ENCODE results near the gene MAP2K2.

MAP2K2 gene

DNA sequence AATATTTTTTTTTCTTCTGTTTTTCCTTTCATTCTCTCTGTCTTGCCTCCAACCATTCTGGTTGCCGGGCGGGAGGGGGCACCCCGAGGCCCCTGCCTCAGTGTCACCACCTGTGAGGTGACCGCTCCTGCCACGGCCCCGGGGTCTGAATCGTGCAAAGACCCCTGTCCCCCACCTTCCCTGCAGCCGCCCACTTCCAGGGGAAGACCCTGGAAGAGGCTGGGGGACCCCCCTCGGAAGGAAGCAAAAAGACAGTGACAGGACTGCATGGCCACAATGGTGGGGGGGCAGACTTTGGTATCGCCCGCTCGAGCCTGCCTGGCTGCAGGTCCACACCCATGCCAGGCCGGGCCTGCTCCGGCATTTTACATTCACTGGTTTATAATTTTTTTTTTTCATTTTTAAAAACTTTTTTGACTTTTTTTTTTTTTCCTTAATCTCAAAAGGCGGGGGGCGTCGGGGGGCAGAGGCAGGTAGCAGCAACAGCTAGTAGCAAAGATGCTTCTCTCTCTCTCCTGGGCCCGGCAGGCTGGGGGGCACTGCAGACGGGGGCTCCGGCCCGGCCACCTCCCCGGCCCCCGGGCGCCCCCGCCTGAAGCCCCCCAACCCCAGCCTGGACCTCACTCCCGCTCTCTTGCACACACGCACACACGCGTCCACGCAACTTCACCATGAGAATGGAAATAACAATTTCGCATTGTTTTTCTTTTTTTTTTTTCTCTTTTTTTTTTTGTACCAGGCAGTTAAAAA lies 79.8 kb downstream of the MAP2K2 start:
- no peak for DNase-seq (ENCODE audit: low read depth in 2 of 2)

DNA sequence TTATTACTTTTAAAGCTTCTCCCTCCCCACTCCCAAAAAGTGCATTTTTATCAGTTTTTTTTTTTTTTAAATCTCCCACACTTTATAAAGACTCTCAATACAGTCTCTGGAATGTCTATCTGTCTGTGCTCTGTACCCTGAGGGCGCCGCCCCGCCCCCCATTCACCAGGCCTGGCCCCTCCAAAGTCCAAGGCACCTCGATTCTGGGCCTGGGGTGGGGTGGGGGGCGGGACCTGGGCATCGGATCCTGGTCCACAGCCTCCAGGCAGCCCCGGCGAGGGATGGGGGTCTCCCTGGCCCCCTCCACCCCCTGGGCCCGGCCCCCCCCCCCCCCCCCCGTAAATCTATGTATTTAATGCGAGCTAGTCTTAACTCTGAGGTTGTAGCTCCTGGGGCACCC lies 80.5 kb downstream of the MAP2K2 start:
- DNase-seq (ENCODE audit: low read depth in 2 of 2): no peak

DNA sequence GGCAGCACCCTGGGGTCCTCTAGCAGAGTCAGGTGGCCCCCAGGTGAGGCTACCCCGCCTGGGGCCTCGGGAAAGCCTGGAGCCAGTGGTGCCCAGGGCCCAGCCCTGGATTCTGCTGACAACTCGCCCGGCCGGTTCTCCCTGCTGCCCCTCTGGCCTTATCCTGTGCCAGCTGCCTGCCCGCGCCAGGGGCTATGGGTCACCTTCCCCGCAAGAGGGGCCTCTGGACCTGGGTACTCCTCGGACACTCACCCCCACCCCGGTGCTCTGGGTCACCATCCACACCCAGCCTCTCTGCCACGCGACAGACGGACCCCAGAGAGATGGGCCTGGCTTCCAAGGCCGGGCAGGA lies 81.2 kb downstream of the MAP2K2 start:
- DNase-seq (ENCODE audit: low read depth in 2 of 2): no peak

DNA sequence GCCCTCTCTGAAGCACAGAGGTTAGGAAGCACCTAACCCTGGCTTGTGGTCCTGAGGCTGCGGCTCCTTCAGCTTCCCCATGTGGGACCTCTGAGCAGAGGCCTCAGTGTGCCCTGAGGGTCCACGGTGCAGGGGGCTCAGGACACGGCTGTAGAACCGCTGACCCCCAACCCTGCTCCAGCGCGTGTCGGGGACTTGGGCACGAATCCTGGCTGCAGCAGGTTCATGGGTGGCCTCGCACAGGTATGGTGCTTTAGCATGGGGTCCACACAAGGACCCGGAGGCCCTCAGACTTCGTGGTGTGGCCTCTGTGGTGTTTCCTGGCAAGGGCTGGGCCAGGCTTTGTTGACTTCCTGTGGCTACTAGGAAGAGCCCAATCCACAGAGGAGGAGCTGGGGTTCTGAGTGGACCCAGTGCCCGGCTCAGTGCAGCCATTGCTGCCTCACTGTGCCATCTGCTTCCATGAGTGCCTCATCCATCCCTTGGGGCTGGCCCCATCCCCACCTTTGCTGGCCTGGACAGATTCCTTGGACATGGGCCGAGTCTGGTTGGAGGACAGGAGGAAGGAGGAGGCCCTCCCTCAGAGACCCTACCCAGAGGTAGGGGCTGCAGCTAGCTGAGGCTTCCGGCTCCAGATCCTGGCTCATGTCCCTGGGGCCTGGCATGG lies 81.7 kb downstream of the MAP2K2 start:
- no peak for DNase-seq (ENCODE audit: low read depth in 2 of 2)
